ENCODE results near the gene ADGRD1.

Gene ADGRD1

GRCh38 chr12:131035245-131035681, 81.6 kb downstream of the ADGRD1 start:
- no peaks in the 10 kb centered on the region for H3F3A ChIP-seq (ENCODE audit: control insufficient read depth, insufficient read depth)
- H4K20me1 ChIP-seq (ENCODE audit: control insufficient read depth, insufficient read depth, low read depth, low read length), result no peaks in the 10 kb centered on the region
- no peaks in the 10 kb centered on the region for H3K4me1 ChIP-seq (ENCODE audit: control insufficient read depth, low read length)
- no peak overlapping the region for H3K4me2 ChIP-seq (ENCODE audit: low read length)
- no peaks in the 10 kb centered on the region for H3K9me3 ChIP-seq (ENCODE audit: control insufficient read depth, insufficient read depth, low read length)
- no peaks in the 10 kb centered on the region for H3K79me2 ChIP-seq (ENCODE audit: control insufficient read depth, low read length)
- no peak overlapping the region for H3K4me3 ChIP-seq (ENCODE audit: low read length)
- no peaks in the 10 kb centered on the region for H3K36me3 ChIP-seq (ENCODE audit: control insufficient read depth, low read length)
- no peaks in the 10 kb centered on the region for H3K9me2 ChIP-seq (replicated peaks; ENCODE audit: control insufficient read depth, low read length)
- H3K27me3 ChIP-seq (ENCODE audit: control insufficient read depth, low read length), result no peaks in the 10 kb centered on the region
- H3K27ac ChIP-seq (ENCODE audit: low read depth, low read length), result no peak overlapping the region
- TF ChIP-seq EZH2phosphoT487 (IDR thresholded peaks at IDR 0.05; ENCODE audit: borderline replicate concordance, low read length), result no peak
- TF ChIP-seq CTCF (IDR thresholded peaks at IDR 0.05; ENCODE audit: low read depth, low read length, poor library complexity, severe bottlenecking), result no peak

GRCh38 chr12:131038159-131038558, 84.5 kb downstream of the ADGRD1 start:
- Histone ChIP-seq H4K20me1 (ENCODE audit: control insufficient read depth, insufficient read depth, low read depth, low read length) (no peaks in the 10 kb centered on the region), H3K27me3 (ENCODE audit: control insufficient read depth, low read length) (no peaks in the 10 kb centered on the region), H3K4me1 (ENCODE audit: control insufficient read depth, low read length) (no peaks in the 10 kb centered on the region), H3K9me2 (replicated peaks; ENCODE audit: control insufficient read depth, low read length) (no peaks in the 10 kb centered on the region), H3K79me2 (ENCODE audit: control insufficient read depth, low read length) (no peaks in the 10 kb centered on the region), H3K9me3 (ENCODE audit: control insufficient read depth, insufficient read depth, low read length) (no peaks in the 10 kb centered on the region), H3K4me2 (ENCODE audit: low read length) (no peak overlapping the region), H3K36me3 (ENCODE audit: control insufficient read depth, low read length) (no peaks in the 10 kb centered on the region), H3F3A (ENCODE audit: control insufficient read depth, insufficient read depth) (no peaks in the 10 kb centered on the region), H3K27ac (ENCODE audit: low read depth, low read length) (no peak overlapping the region), H3K4me3 (ENCODE audit: low read length) (no peak overlapping the region)
- TF ChIP-seq CTCF (IDR thresholded peaks at IDR 0.05; ENCODE audit: low read depth, low read length, poor library complexity, severe bottlenecking) (no peak), EZH2phosphoT487 (IDR thresholded peaks at IDR 0.05; ENCODE audit: borderline replicate concordance, low read length) (no peak)

GRCh38 chr12:131038961-131039950, 85.5 kb downstream of the ADGRD1 start:
- H3K27me3 ChIP-seq (ENCODE audit: control insufficient read depth, low read length), result no peaks in the 10 kb centered on the region
- H4K20me1 ChIP-seq (ENCODE audit: control insufficient read depth, insufficient read depth, low read depth, low read length), result no peaks in the 10 kb centered on the region
- H3K9me2 ChIP-seq (replicated peaks; ENCODE audit: control insufficient read depth, low read length), result no peaks in the 10 kb centered on the region
- H3K27ac ChIP-seq (ENCODE audit: low read depth, low read length), result no peak overlapping the region
- H3F3A ChIP-seq (ENCODE audit: control insufficient read depth, insufficient read depth), result no peaks in the 10 kb centered on the region
- H3K79me2 ChIP-seq (ENCODE audit: control insufficient read depth, low read length), result no peaks in the 10 kb centered on the region
- H3K4me2 ChIP-seq (ENCODE audit: low read length), result no peak overlapping the region
- no peak overlapping the region for H3K4me3 ChIP-seq (ENCODE audit: low read length)
- no peaks in the 10 kb centered on the region for H3K36me3 ChIP-seq (ENCODE audit: control insufficient read depth, low read length)
- no peak for TF ChIP-seq EZH2phosphoT487 (IDR thresholded peaks at IDR 0.05; ENCODE audit: borderline replicate concordance, low read length)
- no peak for TF ChIP-seq CTCF (IDR thresholded peaks at IDR 0.05; ENCODE audit: low read depth, low read length, poor library complexity, severe bottlenecking)
- H3K9me3 ChIP-seq (ENCODE audit: control insufficient read depth, insufficient read depth, low read length), result no peaks in the 10 kb centered on the region
- no peaks in the 10 kb centered on the region for H3K4me1 ChIP-seq (ENCODE audit: control insufficient read depth, low read length)
